CD4-positive, alpha-beta T cell treated with Interferon gamma for 1 hour (primary cell): Measurements from ENCODE around the gene IFNA10.
"Not testable (repeated sequence)": the region's sequence is repeated elsewhere in the genome, so short reads cannot be mapped to it uniquely, and the experiment has no call there.

Source experiments
- DNase-seq: peaks from one replicate; pipeline ENCODE4 v3.0.0-alpha.2; 2020

Gene IFNA10

DNA sequence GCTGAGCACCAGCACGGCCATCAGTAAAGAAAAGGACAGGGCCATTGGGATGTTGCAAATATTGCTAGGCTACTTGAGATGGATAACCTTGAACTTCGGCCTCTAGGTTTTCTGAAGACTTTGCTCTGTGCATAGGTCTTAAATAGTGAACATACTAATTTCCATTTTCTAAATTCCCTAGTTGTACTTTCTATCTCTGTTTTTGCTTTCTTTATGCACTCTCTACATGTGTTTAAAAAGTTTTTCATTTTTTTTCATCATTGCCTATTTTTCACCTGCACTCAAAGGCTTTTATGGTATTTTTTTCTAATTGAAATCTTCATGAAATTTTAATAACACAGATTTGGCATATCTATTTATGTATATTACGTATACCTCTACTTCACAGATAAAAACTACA lies 19.5 kb downstream of the IFNA10 start, which contains the start of gene IFNA4:
Gene IFNA4, minus strand, starts transcription at position 101 of the 400 bp plus-strand sequence. Its CDS starts 56 bp downstream, at position 45.
- DNase-seq: not testable (repeated sequence)

DNA sequence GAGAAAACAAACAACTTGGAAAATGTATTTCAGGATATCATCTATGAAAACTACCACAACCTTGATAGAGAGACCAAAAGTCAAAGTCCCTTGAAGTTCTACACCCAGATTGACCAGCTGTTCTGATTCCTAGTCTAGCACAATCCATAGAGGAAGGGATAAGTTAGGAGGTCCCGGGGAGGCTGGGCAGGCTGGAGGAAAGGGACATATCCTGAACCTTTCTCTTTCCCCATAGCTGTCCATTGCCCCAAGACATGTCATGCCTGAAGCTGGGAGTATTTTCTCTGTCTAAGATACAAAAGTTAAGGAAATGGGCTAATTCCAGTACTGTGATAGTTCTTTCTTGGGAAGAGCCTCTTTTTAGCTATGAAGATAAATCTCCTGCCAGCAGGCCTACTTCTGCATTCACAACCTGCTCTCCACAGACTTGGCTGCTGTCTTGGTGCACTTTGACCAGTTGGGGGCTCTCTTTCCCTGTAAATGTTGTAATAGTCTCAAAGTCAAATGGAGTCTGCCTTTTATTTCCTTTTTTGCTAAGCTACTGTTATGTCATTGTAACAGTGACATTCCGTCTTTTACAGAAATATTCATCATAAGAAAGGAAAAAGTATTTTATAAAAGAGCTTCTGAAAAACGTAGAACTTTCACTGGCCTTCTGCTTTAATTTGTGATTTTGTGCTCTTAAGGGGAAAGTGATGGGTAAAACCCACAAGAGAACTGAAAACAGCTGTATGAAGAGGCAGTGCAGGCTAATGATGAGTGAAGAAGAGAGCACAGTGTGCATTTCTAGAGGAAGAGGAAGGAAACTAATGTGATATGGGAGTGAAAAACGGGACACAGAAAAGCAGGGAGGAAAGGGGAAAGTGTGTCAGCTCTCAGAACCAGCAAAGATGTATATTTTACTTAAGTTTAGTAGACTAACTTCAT lies 23.9 kb downstream of the IFNA10 start:
- DNase-seq: peak; percentile 23

DNA sequence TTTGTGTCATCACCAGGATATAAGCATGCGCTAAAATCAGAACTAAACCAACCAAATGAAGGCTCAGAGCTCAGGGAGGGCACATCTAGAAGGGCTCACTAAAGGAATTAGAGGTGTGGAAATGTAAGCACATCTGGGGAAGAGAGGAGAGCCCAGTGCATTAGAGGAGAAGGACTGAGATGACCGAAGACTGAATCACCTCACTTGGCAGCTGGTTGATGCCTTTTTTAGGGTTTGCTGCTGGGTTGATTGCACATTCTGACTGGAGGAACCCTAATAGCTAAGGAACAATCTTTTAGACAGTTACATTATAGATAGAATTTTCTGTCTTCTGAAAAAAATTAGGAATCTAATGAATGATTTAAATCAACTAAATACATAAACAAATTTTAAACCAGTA lies 32.3 kb downstream of the IFNA10 start:
- no peak for DNase-seq

DNA sequence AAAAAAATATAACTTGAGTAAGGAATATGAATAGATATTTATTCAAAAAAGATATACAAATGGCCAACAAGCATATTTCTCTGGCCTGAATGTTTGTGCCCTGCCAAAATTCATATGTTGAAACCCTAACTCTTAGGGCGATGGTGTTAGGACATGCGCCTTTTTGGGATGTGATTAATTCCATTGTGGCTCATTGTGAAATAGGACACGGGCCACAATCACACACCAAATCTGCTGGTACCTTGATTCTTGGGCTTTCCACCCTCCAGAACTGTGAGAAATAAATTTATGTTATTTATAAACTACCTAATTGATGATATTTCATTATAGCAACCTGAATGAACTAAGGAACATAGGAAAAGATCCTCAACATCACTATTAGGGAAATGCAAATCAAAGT lies 34.8 kb downstream of the IFNA10 start:
- DNase-seq: no peak

DNA sequence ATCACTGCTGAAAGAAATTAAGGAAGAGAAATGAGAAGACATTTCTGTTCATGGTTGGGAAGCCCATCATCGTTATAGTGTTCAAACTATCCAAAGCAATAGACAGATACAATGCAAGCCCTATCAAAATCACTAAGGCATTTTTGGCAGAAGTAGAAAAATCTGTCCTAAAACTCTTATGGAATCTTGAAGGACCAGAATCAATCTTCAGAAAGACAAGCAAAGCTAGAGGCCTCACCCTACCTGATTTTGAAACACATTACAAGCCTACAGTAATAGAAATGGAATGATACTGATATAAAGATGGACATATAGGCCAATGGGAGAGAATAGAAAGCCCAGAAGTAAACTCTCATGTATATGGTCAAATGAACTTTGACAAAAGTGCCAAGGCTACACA lies 35.6 kb downstream of the IFNA10 start:
- no peak for DNase-seq

DNA sequence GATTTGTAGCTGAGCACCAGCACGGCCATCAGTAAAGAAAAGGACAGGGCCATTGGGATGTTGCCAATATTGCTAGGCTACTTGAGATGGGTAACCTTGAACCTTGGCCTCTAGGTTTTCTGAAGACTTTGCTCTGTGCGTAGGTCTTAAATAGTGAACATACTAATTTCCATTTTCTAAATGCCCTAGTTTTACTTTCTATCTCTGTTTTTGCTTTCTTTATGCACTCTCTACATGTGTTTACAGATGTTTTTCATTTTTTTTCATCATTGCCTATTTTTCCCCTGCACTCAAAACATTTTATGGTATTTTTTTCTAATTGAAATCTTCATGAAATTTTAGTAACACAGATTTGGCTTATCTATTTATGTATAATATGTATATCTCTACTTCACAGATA lies 40.4 kb downstream of the IFNA10 start, which contains the start of gene IFNA21:
Gene IFNA21, minus strand, starts transcription at position 101 of the 400 bp plus-strand sequence. Its CDS starts 48 bp downstream, at position 53.
- not testable (repeated sequence) for DNase-seq

DNA sequence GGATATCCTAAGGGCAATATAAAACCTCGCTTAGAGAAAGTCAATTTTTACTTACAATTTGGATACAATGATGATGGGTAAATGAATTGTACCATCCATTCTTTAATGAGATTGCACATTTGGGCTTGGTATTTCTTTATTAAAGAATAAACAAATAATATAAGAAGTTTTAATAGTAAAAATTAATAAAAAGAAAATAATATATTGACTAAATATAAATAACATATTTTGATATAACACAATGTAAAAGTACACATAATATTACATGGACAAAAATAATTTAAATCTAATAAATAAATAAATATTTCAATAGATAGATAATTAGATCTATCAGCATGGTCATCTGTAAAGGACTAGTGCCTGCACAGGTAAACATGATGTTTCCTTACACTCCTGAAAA lies 41.4 kb downstream of the IFNA10 start:
- no peak for DNase-seq

DNA sequence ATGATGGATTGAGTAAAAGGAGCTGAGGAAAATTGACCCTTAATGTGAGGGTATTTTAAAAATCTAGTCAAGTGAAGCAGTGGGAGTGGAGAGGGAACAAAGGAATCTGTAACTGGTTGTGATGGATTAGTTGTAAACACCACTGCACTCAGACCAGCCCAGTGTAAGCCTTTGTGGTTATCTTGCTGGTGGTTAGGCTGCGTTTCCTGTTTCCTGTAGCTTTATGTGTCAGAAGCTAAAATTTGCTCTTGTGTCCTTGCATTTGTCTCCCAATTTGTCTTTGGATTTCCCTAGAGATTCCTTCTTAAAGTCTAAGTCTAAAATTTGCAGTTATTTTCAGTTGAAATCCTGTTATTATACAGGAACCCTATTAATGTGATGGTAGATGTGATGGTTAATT lies 46.8 kb downstream of the IFNA10 start:
- DNase-seq: peak; percentile 9
